ENCODE data around the gene RNF138. TPM values are rescaled to one million over a fixed set of nuclear protein-coding genes. Genes with fewer than 3 reads are reported as not detected.

Gene RNF138
- total and polyA plus RNA-seq, 4 donors = 6.9 to 24.7 (median 12.3) TPM

DNA sequence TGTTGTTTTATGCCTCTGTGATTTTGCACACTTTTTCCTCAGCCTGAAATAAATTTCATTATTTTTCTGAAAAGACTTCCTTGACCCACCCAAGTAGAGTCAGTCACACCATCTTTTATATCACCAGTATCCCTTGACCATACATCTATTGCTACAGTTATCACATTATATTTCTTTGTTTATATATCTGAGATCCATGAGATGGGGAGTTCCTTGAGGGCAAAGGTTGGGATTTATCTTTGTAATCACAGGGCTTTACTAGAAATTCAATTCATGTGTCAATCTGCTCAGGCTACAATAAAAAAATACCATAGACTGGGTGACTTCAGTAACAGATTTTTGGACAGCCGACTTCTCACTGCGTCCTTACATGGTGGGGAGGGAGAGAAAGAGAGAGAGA, 12.8 kb upstream of the RNF138 start:
- TF ChIP-seq MAX (IDR thresholded peaks at IDR 0.05) (no peak), TAF1 (conservative IDR thresholded peaks at IDR 0.05) (no peak), JUND (IDR thresholded peaks at IDR 0.05) (no peak), HNF4G (IDR thresholded peaks at IDR 0.05) (no peak), FOXA1 (IDR thresholded peaks at IDR 0.05) (no peak), SP1 (IDR thresholded peaks at IDR 0.05) (no peak), NR2F2 (IDR thresholded peaks at IDR 0.05) (no peak), FOXA2 (IDR thresholded peaks at IDR 0.05) (no peak), HNF4A (conservative IDR thresholded peaks at IDR 0.05) (no peak), ZBTB33 (IDR thresholded peaks at IDR 0.05) (no peak), YY1 (IDR thresholded peaks at IDR 0.05) (no peak), REST (IDR thresholded peaks at IDR 0.05) (no peak), RXRA (IDR thresholded peaks at IDR 0.05) (no peak), EGR1 (IDR thresholded peaks at IDR 0.05; ENCODE audit: low read depth in 2 of 2) (no peak), RAD21 (IDR thresholded peaks at IDR 0.05) (no peak), GABPA (IDR thresholded peaks at IDR 0.05 in 1 of 2, conservative IDR thresholded peaks at IDR 0.05 in 1 of 2) (no peak)
- TF ChIP-seq, protein P1, sequence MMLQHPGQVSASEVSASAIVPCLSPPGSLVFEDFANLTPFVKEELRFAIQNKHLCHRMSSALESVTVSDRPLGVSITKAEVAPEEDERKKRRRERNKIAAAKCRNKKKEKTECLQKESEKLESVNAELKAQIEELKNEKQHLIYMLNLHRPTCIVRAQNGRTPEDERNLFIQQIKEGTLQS (IDR thresholded peaks at IDR 0.05) = no peak
- TF ChIP-seq, protein P2, sequence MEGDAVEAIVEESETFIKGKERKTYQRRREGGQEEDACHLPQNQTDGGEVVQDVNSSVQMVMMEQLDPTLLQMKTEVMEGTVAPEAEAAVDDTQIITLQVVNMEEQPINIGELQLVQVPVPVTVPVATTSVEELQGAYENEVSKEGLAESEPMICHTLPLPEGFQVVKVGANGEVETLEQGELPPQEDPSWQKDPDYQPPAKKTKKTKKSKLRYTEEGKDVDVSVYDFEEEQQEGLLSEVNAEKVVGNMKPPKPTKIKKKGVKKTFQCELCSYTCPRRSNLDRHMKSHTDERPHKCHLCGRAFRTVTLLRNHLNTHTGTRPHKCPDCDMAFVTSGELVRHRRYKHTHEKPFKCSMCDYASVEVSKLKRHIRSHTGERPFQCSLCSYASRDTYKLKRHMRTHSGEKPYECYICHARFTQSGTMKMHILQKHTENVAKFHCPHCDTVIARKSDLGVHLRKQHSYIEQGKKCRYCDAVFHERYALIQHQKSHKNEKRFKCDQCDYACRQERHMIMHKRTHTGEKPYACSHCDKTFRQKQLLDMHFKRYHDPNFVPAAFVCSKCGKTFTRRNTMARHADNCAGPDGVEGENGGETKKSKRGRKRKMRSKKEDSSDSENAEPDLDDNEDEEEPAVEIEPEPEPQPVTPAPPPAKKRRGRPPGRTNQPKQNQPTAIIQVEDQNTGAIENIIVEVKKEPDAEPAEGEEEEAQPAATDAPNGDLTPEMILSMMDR (IDR thresholded peaks at IDR 0.05; ENCODE audit: low read depth, low read length, missing input control) = no peak
- no peak overlapping the region for H3K4me3 ChIP-seq (ENCODE audit: low read depth in 1 of 3, low read length in 3 of 3)
- H3K27me3 ChIP-seq (ENCODE audit: control insufficient read depth in 4 of 4, insufficient read depth in 4 of 4, low read length in 3 of 4) = no peaks in the 10 kb centered on the region
- H3K9ac ChIP-seq (ENCODE audit: low read depth in 1 of 2, low read length in 2 of 2) = no peak overlapping the region
- no peak for DNase-seq (ENCODE audit: low spot score)
- no peaks in the 10 kb centered on the region for H3K36me3 ChIP-seq (ENCODE audit: control insufficient read depth in 4 of 4, insufficient read depth in 3 of 4, low read depth in 1 of 4, low read length in 3 of 4)
- H3K4me1 ChIP-seq (ENCODE audit: control insufficient read depth in 4 of 4, insufficient read depth in 4 of 4, low read length in 3 of 4) = no peaks in the 10 kb centered on the region
- 95% methylated on average over 2 of the region's 2 CpGs for WGBS
- H3K9me3 ChIP-seq (ENCODE audit: control insufficient read depth in 4 of 4, low read length in 3 of 4) = no peaks in the 10 kb centered on the region
- H3K27ac ChIP-seq (ENCODE audit: low read depth in 1 of 2, low read length in 2 of 2) = no peak overlapping the region
